Fibroblast of skin of back (primary cell): ENCODE results near the gene MICU1.
"Not testable (repeated sequence)": the region's sequence is repeated elsewhere in the genome, so short reads cannot be mapped to it uniquely, and the experiment has no call there.

Experiments used
- DNase-seq: peaks from one replicate; pipeline ENCODE4 v3.0.0-alpha.2; 2013

Gene MICU1

DNA sequence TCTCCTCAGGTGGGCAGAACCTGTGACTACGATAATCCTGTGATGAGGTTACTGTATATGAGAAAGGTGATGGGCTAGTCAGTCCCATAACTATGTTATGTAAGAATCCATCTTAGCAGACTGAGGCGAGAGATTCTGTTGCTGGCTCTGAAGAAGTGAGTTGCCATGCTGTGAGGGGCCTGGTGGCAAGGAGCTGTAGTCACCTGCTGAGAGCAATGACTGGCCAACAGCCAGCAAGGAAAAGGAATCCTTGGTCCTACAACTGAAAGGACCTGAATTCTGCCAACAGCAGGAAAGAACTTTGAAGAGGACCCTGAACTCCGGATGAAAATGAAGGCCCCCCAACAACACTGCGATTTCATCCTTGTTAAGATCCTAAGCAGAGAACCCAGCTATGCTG lies 240.2 kb downstream of the MICU1 start:
- DNase-seq, result no peak

GRCh38 chr10:72384982-72385381 lies 240.9 kb downstream of the MICU1 start:
- DNase-seq, result not testable (repeated sequence)

- no peak for DNase-seq
Observed at GRCh38 chr10:72379776-72380175, 246.1 kb downstream of the MICU1 start.

- no peak for DNase-seq
Observed at GRCh38 chr10:72379062-72379461, 246.8 kb downstream of the MICU1 start.

- DNase-seq, result no peak
Observed at GRCh38 chr10:72375585-72375984, 250.3 kb downstream of the MICU1 start.

DNA sequence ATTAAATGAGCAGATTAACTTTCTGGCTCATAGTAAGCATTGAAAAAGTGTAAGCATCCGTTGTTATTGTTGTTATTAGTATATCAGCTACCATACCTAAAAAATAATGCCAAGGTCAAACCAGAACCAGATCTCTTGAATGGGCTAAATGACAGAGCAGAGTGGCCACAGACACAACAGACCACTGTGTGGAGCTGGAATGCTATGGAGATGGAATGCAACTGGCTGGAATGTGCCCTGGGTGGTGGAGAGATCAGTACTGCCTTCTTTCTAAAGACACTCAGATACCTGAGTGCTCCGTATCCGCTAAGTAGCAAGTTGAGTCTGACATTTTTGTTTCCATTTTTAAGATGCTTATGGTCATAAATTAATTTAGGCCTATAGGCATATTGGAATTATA lies 250.7 kb downstream of the MICU1 start:
- DNase-seq, result peak; percentile 29

- DNase-seq, result no peak
Observed at GRCh38 chr10:72370201-72370722, 255.6 kb downstream of the MICU1 start.

GRCh38 chr10:72367301-72367960 lies 258.4 kb downstream of the MICU1 start:
- DNase-seq, result no peak

- DNase-seq, result no peak
Observed at GRCh38 chr10:72365106-72365895, 260.6 kb downstream of the MICU1 start.

DNA sequence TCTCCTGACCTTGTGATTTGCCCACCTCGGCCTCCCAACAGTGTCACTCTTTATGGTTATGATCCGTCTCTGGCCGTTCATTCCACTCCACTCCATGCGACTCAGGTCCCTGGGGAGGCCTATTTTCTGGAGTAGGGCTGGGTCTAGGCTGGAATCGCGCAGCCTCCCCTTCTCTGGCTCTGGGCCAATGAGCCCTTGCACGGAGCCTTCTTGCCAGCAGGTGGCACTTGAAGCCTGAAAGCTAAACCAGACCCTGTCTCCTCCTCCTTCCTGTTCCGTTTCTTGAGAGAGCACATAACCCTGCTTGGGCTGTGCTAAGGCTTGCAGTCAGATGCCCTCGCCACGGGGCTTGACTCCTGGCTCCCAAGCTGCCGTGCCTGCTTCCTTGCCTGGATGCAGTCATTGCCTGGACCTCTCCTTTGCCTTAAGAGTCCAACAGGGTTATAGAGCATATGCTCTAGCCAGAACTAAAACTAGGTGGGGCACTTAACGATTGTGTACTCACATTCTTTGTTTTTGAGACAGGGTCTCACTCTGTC lies 261.6 kb downstream of the MICU1 start:
- peak; percentile 96 for DNase-seq

DNA sequence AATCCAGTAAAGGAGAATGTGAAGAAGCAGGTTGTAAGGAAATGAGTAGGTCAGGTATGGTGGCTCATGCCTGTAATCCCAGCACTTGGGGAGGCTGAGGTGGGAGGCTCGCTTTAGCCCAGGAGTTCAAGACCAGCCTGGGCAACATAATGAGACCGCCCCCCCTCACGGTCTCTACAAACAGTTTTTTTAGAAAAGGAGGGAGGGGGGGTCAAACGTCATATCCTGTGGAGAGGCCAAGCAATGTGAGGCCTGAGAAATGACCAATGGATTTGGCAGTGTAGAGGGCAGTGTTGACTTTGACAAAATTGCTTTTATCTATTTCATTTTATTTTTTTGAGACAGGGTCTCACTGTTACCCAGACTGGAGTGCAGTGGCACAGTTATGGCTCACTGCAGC lies 268.9 kb downstream of the MICU1 start:
- no peak for DNase-seq

DNA sequence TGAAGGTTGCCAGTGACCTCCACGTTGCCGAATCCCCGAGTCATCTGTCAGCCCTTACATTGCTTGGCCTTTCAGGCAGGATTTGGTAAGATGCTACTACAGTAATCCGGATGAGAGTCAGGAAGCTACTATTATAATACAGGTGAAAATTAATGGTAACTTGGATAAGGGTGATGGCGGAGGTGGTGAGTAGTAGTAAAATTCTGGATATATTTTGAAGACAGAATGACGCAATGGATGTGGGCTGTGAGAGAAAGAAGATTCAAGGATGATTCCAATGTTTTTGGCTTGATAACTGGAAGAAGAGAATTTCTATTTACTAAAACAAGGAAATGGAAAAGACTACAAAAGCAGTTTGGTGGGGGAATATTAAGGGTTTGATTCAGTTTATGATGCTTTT lies 269.8 kb downstream of the MICU1 start:
- no peak for DNase-seq

- DNase-seq, result no peak
Observed at GRCh38 chr10:72355214-72355555, 270.7 kb downstream of the MICU1 start.

- DNase-seq, result peak; percentile 96
Observed at GRCh38 chr10:72354356-72355213, 271.3 kb downstream of the MICU1 start, which contains the start of gene DNAJB12. DNAJB12 (minus strand) TSS chr10:72354919; CDS start chr10:72354897, 22 bp downstream.

DNA sequence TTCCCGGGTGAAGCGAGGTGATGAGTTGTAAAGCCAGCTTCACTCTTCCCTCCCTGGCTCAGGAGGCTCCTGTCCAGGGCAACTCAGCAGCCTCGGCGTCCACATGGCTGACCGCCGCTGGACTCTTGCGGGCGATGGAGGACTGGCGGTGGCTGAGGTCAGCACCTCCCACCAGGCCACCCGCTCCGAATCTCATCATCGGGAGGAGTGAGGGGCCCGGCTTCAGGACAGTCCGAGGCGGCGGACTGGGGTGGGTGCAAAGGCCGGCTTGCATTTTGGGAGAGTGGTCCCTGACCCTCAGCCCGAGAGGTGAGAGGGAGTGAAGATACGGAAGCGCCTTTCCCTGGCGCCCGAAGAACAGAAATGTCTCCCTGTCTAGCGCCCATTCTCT lies 271.9 kb downstream of the MICU1 start:
- DNase-seq, result no peak

- peak; percentile 38 for DNase-seq
Observed at GRCh38 chr10:72353028-72353964, 272.6 kb downstream of the MICU1 start.

- DNase-seq, result no peak
Observed at GRCh38 chr10:72351479-72351878, 274.4 kb downstream of the MICU1 start.

- no peak for DNase-seq
Observed at GRCh38 chr10:72349438-72349837, 276.4 kb downstream of the MICU1 start.

DNA sequence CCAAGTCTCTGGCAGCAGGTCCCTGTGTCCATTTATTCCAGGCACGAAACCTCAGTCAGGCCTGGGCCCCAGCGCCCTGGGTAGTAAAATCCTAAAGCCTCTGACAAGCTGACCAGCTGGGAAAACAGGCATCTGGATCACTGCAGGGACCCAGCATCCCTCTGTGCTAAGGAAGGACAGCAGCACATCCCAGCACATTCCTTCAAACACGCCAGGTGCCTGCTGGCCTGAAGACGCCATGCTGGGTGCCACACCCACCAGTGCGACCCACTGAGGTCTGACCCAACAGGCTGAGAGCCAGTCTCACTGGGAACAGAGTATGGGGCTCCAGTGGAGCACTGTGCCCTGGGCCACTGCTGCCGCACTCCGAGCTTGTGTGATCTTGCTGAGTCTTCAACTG lies 277.6 kb downstream of the MICU1 start:
- no peak for DNase-seq

DNA sequence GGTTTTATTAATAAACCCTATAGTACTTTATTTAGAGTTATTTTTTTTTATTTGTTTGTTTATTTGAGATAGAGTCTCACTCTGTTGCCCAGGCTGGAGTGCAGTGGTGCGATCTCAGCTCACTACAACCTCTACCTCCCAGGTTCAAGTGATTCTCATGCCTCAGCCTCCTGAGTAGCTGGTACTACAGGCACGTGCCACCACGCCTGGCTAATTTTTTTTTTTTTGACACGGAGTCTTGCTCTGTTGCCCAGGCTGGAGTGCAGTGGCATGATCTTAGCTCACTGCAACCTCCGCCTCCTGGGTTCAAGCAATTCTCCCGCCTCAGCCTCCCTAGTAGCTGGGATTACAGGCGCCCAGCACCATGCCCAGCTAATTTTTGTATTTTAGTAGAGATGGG lies 279.8 kb downstream of the MICU1 start:
- DNase-seq, result not testable (repeated sequence)

- DNase-seq, result no peak
Observed at GRCh38 chr10:72344932-72345331, 280.9 kb downstream of the MICU1 start.

GRCh38 chr10:72342911-72343310 lies 283.0 kb downstream of the MICU1 start:
- DNase-seq, result no peak
